ENCODE results near the gene SMCO4.

SMCO4 gene

DNA sequence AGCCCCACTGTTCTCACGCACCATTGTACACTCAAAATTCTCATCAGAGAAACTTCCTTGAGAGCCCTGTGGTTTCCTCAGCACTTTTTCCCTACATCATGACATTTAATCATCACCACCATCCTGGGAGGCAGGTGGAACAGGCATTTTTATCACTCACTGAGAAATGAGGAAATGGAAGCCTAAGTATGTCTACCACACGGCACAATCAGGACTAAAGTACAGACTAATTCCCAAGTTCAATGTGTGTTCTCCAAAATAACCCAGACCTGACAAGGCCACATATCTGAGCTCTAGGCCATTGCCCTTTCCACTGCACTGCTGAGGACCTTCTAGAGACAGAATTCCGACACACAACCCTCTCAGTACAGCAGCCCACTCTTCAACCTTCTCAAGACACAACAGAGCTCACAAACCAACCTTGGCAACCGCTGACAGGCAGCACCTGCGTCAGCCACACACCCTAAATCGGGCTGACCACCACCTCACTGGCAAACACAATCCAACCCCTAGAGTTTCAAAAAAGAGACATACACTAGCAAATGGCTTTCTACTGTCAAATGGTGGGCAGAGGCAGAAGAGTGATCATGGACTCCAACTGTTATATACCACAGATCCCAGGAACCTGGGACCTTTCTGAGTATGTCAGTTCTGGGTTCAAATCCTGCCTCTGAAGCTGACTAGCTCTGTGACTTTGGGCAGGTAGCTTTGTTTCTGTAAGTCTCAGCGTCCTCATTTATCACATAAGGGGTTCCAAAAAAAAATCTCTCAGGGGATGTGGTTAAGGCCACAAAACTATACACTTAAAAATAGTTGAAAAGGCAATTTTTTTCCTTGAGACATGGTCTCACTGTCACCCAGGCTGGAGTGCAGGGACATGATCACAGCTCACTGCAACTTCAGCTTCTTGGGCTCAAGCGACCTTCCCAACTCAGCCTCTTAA lies 16.3 kb downstream of the SMCO4 start:
- DNase-seq = no peak

DNA sequence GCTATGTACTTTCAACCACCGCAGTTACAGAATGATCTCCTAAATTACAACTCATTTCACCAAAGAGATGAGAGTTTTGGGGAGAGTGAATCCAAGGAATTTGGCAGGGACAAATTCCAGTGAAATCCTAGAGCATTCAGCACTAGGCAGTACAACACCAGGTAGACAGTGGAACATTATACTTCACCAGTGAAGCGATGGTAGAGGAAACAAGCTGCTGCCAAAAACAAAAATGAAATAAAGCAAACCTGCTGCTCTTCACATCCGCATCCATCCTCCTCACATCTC lies 16.9 kb downstream of the SMCO4 start:
- no peak for DNase-seq

DNA sequence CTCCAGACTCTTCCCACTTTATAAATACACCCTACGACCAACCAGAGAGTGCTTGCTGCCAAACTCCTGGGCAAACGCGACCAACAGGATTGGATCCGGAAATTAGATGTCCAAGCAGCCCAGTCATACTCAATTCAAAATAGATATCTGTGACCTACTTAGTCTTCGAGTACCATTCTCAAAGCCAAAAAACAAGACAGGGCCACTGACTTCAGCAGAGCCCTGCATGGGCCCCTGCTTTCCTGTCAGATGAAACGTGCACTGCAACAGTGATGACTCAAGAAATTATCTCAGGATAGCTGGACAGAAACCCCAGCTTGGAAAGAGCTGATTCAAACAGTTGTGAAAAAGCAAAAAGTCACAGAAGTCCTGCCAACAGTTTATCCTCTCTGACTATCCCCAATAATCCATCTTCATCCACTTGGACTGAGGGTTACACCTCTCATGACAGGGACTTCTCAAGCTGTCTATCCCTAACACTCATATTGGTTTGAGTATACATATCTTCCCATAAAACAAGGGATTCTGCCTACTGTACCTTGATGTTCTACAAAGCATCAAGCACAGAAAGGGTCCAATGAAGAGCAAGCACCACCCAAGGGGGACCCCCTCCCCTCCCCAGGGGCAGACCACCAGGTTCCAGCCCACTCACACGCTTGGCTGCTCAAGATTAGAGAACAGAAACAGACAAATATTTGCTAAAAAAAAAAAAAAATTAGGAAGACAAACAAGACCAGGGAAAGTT lies 17.4 kb downstream of the SMCO4 start:
- DNase-seq = no peak

DNA sequence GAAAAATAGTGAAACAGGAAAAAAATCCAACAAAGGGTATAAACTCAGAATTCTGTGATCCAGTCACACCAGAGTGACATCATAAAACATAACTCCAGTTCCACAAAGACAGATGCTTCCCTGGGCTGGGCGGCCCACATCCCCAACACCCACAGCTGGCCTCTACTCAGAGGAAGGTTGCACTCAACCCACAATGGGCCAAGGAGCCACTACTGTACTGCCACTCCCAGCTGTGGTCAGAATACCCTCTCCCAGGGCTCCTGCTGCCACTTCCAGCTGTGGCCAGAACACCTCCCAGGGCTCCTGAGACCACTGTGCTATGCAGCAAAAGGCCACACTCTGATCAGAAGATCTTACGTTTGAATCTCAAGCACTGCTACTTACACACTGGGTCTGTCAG lies 18.3 kb downstream of the SMCO4 start:
- no peak for DNase-seq

DNA sequence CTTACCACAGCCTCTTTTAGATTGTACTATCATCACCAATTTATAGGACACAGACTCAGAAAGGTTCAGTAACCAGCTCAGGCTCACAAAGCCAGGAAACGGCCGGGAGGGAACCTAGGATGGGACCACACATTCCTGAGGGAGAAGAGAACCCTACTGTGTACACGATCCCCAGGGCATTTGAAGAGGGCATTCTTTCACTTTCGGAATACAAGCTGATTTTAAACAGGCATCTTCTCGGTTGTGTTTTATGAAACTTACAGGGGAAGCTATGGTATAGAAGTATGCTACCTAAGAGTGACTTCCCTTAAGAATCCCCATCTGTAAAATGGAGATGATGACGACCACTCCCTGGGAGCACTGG lies 19.0 kb downstream of the SMCO4 start:
- DNase-seq = no peak

DNA sequence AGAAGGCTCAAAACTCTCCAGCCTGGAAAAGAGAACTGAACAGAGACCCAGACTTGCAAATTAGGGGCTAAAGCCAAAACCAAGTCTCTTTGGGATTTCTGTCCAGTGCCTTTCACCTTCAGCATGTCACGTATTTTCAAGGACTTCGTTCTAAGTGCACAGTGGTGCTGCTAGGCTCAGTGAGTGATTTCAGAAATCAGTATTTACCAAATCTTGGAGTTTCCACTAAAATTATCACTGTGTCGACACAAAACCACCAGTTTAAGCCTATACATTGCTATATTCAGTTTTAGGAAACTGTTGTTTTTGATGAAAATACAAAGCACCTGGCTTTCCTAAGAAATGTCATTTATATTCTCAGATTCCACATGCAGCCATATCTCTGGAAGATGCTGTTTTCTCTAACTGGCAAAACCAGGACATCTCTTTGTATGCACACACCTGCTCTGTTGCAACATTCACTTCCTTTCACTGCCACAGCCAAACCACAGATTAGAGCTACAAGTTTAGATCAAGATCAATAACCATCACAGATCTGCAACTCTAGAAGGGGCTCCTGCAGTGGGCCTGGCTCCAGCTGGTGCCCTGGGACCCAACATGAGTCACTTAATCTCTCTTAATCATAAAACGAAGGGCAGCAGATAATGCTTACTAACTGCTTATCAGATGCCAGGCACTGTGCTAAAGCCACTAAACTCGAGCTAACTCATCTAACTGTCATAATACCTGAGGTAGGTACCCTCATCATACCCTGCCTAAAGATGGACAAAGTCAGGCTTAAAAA lies 22.3 kb downstream of the SMCO4 start:
- DNase-seq = no peak

DNA sequence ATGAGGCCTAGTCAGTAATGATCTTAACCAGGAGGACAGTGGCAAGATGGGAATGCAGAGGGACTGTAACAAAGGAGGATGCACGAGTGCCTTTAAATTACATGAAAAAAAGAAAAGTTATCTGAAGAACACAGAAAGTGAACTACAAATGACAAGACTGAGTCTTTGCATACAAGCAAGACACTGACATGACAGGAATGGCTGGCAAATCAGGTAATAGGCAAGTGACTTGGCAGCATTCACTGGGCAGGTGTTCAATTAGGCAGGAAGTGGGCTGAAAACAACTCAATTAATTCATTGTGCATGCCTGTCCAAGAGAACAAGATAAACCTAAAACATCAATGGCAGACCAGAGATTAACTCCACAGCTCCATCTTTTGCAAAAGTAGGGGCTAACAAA lies 24.0 kb downstream of the SMCO4 start:
- no peak for DNase-seq

DNA sequence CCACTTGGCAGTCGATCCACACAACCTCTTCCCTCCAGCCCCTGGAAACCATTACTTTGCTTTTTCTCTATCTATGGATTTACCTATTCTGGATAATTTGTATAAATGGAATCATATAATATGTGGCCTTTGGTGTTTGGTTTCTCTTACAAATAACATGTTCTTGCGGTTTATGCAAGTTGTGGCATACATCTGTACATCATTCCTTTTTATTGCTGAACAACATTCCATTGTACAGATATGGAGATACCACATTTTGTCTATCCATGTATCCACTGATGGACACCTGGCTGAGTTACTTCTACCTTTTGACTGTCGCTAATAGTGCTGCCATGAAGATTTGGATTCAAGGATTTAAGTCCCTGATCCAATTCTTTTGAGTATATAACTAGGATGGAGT lies 25.1 kb downstream of the SMCO4 start:
- no peak for DNase-seq

DNA sequence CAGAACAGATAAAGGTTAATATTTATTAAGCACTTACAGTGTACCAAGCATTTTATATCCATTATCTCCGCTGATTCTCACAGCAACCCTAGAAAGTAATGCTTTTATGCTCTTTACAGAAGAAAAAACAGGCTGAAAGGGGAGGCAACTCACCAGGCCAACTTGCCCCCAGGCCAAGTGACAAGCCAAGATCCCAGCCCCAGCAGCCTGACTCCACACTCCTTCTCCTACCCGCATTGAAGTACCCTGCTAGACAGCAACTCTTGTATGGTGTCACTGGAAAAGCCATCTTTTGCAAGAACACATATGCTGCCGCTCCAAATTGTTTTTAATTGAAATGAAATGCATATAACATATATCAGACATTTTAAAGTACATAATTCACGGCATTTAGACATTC lies 25.6 kb downstream of the SMCO4 start:
- DNase-seq = no peak

DNA sequence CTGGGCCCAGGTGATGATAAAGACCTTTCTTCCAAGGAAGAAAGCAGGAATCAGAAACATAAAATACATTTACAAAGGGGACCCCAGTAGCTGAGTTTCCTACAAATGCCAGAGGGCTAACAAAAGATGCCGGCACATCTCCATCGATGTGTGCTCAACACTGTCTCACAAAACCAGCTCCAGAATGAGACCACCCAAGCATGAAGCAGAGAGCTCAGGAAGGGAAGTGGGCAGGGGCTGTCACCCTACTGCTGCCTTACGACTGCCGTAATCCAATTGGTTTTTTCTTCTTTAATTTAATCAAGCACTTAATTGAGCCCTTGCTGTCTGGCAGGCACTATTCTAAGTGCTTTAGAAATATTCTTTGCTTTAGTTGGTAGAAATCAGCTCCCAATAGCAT lies 26.1 kb downstream of the SMCO4 start:
- DNase-seq = no peak

DNA sequence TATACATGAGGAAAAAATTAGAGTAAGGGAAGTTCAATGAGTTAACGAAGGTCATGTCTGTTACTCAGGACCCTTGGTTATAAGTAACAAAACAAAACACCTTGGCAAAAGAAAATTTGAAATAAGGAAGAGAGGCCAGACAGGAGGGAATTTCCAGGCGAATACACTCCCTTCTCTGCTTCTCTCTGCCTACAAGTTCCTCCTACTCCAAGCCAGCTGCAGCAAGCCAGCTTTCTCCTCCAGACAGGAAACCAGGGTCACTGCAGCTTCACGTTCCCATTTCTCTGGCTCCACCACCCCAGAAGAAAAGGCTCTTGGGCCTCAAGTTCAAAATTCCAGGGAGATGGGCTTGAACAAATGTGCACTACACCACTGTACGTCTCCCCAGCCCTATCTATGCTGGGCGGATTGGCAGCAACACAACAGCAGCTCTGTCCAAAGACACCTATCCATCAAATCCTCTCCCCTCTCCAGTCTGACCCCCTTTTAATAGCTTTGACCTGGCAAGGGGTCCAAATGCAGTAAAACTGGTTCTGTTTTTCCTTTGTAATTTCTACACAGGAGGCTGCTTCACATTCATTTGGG lies 27.7 kb downstream of the SMCO4 start:
- DNase-seq = no peak

DNA sequence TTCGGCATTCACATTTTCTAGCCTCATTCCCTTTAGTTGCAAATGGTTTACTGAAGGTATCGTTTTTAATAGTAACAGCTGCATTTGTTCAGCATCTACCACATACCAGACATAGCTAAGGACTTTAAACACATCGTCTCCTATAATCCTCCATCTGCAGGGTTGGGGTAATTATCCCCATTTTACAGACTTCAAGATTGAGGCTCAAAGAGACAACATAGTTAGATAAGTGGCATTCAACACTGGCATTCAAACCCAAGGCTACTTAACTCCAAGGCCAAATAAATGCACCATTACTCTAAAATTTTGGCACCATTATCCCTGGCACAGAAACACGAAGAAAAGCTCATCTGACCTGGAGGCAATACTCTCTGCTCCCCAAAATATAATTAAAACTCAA lies 28.5 kb downstream of the SMCO4 start:
- no peak for DNase-seq

DNA sequence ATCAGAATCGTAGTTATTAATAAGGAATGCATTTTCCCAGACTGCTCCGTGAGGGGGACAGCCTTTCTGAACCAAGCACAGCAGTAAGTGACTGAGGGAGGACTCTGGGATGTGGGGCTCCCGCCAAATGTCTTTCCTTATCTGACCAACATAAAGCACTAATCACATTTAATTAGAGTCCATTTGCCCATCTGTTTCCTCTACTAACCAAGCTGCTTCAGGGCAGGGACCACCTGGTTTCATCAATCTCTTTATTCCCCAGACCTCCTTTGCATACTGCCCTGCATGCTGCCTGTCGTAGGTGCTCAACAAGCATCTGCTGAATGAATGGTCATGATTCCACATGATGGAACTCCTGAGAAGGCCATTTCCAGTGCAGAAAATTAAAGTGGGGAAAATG lies 29.4 kb downstream of the SMCO4 start:
- no peak for DNase-seq

DNA sequence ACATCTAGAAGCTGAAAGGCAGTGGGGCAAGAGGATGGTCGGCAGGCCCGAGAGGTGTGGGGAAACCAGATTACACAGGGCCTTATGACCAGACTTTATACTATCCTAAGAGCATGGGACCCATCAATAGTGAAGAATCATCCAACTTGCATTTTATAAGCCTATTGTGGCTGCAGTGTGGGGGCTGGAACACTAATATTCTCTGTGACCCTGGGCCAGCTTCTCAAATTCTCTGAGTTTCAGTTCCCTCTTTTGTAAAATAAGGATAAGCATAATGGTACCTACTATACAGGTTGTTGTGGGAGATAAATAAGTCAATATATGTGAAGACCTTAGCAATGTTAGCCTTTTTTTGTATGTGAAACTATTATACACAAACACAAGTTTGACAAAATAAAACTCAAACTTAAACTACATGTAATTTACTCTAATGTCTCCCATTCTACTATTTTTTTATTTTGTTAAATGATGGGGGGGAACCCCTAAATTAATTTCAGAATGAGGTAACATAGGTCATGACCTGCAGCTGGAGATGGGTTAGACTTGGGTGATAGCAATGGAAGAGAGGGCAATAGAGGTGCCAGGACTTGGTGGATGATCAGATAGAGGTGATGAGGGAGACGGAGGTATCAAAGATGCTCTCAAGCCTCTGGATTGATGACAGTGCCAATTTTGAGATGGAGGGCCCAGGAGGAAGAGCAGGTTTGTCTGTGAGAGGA lies 30.1 kb downstream of the SMCO4 start:
- no peak for DNase-seq

DNA sequence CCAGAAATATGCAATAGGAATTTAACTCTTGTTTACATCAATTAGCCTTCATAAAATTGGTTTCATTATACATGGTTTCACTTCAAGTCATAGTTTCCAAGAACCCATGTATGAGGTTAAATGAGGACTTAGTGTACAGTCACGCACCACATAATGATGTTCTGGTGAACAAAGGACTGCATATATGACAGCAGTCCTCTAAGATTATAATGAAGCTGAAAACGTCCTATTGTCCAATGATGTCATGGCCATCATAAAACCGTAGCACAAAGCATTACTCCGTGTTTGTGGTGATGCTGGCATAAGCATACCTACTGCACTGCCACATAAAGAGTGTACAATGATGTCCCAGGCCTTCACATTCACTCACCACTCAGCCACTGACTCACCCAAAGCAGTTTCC lies 31.1 kb downstream of the SMCO4 start:
- DNase-seq = no peak

DNA sequence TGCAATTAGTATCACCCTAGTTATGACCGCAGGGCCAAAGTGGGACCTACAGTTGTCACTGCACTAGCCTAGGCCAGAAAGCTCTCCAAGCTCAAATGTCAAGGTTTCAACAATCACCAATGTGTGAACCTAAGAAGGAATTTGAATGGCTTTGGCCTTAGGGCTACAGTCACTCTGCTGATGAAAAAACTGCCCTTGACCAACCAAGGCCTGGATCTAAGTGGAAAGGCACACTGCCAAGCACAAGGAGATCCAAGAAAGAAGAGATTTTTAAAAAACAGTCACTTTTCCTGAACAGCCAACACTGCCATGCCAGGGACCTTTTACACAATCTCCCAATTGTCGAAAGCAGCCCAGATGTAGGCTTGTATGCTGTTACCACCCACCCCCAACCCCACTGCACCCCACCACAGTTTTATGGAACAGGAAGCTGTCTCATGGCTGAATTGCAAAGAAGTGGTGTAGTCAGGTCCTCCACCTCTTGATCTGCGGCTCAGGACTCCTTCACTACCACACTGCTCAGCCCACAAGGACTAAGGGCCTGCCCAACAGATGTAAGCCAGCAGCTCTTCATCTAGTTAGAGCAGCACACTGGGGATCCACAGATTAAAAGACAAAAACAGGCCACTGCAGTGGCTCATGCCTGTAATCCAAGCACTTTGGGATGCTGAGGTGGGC lies 32.9 kb downstream of the SMCO4 start:
- no peak for DNase-seq

DNA sequence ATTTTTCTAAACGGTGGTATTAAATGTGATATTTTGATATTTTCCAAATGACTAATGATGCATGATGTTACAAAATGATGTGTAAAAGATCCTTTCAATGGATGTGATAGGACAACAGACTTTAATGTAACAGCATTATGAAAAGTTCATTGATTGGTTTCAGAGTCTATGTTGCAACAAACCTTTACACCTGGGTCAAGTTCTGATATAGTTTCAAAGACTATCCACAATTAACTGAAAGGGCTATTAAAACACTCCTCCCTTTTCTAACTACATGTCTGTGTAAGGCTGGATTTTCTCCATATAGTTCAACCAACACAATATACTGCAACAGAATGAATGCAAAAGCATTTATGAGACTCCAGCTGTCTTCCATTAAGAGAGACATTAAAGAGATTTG lies 35.7 kb downstream of the SMCO4 start:
- DNase-seq = no peak

DNA sequence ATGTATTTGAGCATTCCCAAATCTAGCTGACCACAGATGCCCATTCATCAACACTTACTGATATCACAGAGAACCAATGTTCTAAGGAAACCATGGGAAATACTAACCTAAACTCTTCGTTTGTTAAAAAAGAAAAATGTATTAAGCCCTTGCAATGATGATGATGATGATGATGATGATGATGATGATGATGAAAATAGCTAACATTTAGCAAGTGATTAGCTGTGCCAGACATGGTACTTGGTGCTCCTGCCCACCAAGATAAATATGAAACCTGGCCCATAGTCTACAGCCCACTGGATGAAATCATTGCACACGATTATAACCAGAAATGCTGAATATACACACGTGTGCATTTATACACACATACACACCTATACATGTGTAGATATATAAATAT lies 37.5 kb downstream of the SMCO4 start:
- DNase-seq = no peak

DNA sequence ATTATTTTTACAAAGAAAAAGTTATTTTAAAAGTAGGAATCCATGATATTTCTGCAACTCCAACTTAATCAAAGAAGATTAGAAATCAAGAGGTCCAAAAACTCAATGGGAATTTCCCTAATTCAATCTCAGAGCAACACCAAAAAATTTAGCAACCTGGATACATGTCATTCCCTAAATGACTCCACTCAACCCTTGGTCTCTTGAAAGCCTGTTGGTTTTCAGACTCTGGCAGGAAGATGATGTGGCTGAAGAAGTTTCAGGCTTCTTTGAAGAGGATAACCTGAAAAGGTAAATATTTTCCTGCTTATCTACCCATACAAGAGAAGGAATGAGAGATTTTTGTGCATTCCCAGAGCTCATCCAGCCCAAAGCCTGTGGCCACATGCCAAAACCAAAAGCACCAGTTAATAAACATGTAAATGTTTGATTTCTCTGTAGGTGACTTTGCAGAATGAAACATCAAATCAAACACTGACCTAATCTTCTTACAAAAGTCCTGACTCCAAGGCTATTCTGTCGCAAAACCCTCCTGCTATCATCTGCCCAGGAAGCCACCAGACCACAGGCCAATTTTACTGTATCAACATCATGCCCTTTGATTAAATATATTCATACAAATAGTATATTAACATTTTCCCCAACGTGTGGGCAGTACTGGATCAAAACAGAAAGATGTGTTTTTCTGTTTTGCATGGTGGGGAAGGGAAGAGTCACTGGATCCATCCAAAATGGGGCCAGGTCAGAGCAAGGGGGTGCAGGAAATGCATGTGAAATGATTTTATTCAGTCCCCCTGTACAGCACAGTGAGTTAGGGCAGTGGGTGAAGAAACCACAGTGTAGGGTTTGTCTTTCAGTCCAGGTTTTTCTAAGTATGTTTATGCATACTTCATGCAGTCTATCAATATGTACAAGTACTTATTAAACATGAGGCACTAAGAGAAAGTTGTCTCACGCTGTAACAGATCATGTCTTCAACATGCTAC lies 38.8 kb downstream of the SMCO4 start:
- DNase-seq = no peak

DNA sequence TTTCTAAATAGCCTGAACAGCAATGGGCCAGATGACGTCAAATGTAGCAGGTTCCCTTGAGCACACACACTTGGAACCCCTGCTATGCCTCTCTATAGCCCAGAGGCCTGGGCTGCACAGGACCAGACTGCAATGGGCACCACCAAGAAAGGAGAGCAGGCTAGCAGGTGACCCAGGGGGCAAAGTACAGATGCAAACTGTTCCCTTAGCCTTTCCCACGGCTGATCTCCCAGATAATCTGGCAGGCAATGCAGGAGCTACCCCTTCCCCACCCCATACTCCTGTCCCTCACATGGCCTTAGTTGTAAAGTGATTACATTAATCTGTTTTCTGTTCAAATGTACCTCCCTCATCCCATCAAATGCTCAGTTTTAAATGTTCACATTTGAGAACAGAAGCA lies 41.3 kb downstream of the SMCO4 start:
- DNase-seq = no peak

DNA sequence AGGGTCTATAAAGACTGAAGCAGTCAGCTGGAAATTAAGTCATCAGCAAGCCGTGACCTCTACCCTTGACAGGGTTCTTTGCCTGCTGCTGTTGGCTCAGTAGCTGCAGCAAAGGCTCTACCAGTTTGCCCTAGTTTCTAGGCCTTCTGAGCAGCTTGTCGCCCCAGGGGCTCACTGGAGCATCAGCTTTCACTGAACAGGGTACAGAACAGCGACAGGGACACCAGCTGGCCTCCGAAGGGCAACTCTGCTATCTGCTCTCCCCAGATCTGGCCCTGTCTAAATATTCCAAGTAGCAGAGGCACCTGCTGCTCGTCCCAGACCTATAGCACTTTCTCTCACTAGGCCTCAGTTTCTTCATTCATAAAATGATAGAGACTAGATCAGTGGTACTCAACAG lies 42.4 kb downstream of the SMCO4 start:
- no peak for DNase-seq

Data from kidney glomerular epithelial cell (primary cell).